A549 (cell line): ENCODE measurements around the gene DENND10.

Experiments used
- CHD4 ChIP-seq: fragments of 200-600 bp; sonication (generic); IDR thresholded peaks from 2 replicates; pipeline ENCODE4 v1.6.1; 2016; ENCODE audit warnings: antibody characterized with exemption, mild to moderate bottlenecking, borderline replicate concordance
- POLR2A ChIP-seq: IDR thresholded peaks from 2 replicates; pipeline ENCODE4 v1.6.1; 2012; ENCODE audit warnings: mild to moderate bottlenecking, low read length

GRCh38 chr10:119070395-119071165, 33.3 kb upstream of the DENND10 start:
- TF ChIP-seq POLR2A (no peak), CHD4 (no peak)
